GM19438 (cell line): ENCODE measurements around the gene GVQW3.

ENCODE experiments used
- ATAC-seq: cut with Tn5 transposase; IDR thresholded peaks from one replicate; pipeline ENCODE4 v1.9.1; 2021; ENCODE audit warnings: low read depth; ENCODE audit not compliant: unreplicated experiment

Gene GVQW3

DNA sequence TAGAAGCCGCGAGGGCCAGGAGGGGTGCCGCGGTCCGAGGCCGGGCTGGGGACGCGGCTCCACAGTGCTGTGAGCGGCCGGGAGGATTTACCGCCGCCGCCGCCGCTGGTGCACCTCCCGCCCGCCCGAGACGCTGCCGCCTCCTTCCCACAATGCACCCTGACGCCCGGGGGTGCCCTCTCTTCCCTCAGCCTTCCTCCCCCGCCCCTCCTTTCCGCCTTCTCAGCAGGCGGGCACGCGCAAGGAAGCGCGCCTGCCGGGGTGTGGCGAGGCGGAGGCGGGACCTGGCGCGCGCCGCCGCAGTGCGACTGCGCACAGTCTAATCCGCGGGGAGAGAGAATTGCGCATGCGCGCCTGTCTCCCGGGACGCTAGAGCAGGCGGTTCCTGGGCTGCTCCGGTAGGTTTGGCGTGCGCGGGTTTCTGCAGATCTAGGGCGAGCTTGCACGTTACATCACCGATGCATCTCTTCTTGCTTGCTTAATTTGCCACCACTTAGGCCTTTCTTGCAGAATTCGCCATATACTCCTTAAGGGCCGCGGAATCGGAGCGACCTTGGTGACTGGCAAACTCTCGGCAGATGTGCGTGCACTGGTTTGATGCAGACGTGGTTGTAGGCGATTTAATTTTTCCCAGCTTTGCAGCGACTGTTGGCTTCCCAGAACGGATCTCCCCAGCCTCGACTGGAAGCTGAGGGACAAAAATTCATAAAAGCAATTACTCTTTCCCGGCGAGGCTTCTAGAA is at the start of gene GVQW3, which contains the start of gene THAP12:
Gene GVQW3, plus strand, starts transcription at position 347 of the 743 bp plus-strand sequence. CDS start 506 bp downstream, outside the sequence.
Gene THAP12, minus strand, starts transcription at position 156 of the 743 bp plus-strand sequence. CDS start 296 bp downstream, outside the sequence.
- ATAC-seq: peak; percentile 70

DNA sequence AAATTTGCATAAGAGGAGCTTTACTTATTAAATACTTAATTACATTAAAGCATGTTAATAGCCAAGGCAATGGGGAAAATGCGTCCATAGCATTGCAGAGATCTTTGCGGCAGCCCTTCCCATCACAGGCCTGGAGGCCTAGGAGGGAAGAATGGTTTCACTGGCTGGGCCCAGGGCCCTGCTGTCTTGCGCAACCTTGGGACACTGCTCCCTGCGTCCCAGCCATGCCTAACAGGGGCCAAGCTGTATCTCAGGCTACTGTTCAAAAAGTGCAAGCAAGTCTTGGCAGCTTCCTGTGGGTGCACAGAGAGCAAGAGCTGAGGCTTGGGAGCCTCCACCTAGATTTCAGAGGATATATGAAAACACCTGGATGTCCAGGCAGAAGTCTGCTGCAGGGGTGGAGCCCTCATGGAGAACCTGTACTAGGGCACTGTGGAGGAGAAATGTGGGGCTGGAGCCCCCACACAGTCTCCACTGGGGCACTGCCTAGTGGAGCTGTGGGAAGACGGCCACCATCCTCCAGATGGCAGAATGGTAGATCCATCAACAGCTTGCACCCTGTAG is 46.2 kb upstream of the GVQW3 start:
- no peak for ATAC-seq

DNA sequence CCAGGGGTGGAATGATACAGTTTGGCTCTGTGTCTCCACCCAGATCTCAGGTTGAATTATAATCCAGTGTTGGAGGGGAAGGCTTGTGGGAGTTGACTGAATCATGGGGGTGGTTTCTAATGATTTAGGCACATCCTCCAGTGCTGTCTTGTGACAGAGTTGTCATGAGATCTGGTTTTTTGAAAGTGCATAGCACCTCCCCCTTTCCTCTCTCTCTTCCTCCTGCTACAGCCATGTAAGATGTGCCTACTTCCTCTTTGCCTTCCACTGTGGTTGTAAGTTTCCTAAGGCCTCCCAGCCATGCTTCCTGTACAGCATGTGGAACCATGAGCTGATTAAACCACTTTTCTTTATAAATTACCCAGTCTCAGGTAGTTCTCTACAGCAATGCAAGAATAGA is 45.3 kb upstream of the GVQW3 start:
- no peak for ATAC-seq

DNA sequence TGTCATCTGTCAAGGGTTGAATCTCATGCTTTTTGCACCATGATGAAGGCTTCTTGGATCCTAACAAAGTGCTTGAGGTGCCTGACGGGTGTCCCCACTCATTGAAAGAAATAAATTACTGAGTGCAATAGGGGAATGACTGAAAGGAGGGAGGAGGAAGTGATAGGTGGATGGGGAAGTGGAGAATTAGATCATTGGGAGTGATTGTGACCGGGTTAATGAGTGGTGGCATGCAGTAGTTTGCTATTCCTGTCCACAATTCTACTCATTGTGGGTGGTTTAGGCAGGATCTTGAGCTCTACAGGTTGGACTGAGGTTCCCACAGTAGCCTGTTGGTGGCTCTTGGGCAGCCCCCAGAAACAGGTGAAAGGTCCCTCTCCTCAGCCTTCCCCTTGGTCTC is 44.5 kb upstream of the GVQW3 start:
- no peak for ATAC-seq

DNA sequence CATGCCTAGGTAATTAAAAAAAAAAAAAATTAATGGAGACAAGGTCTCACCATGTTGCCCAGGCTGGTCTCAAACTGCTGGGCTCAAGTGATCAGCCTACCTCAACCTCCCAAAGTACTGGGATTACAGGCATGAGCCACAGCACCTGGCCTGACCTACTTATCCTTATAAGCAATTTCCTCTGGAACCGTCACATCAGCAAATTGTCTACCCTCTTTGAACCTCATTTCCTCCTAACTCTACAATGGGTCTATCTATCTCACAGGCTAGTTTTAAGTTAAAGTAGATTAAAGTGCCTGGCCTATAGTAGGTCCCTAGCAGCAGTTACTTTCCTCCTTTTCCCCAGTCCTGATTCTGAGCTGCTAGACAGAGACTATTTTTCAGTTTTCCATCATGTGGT is 43.7 kb upstream of the GVQW3 start:
- no peak for ATAC-seq

DNA sequence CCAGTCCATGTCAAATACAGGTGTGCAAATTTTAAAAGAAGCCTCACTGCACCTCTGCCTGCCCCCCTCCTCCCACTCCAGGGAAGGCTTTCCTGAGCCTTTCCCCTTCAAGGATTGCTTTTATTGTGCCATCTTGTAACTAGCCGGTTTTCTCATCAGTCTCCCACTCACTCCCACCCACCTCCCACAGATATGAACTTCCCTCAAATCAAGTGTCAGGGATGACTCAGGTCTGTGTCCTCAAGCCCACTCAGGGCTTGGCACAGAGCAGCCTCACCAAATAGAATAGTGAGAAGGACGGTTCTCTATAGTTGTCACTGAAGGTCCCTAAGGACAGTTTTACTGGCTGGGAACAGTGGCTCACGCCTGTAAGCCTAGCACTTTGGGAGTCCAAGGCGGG is 43.2 kb upstream of the GVQW3 start:
- ATAC-seq: no peak

DNA sequence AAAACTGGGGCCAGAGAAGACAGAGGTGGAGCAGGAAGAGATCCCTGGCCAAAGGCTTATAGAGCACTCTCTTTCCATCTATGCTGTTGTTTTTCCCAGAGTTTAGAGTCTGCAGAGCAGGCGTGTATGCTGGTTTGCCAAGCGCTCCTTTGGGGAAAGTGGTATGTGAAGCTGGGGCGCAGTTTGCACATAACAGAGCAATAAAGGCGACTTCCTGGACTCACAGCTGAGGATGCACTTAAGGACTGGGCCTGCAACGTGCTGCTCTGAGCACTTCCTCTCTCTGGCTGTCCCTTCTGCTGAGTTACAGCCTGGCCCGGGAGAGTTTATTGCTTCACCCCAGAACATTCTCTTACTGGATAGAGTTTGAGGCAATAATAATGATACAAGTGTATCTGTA is 41.9 kb upstream of the GVQW3 start:
- no peak for ATAC-seq

DNA sequence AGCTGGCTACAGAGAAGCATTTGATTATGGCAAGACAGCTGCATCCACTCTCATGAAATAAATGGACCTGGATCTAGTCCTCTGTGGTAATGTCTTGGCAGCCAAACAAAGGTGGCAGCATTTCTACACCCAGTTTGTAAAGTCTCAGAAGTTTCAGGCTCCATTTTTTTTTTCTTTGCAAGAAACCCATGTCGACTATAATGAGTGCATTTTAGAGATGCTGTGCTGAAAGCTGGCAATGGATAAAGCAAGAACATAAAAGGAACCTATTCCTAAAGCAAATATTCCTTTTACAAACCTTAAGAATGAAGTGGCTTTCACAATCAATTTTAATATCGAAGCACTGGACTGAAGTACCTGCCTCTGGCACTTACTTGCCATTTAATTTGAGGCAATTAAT is 33.7 kb upstream of the GVQW3 start:
- no peak for ATAC-seq

DNA sequence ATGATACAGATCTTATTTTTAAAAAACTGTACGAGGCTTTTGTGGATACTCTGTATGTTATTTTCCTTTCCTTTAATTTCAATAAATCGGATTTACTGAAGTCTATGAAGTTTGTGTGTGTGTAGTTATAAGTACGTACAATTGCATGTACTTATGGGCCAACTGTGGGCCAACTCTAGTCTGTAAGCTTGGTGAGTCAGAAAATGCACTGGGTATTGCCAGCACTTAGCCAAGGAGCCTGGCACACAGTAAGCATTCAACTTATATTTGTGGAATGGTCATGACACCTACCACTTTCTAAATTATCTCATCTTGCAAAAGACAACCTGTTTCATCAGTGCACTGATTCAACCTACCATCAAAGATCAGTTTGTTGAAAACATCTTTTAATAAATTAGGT is 32.8 kb upstream of the GVQW3 start:
- ATAC-seq: no peak

DNA sequence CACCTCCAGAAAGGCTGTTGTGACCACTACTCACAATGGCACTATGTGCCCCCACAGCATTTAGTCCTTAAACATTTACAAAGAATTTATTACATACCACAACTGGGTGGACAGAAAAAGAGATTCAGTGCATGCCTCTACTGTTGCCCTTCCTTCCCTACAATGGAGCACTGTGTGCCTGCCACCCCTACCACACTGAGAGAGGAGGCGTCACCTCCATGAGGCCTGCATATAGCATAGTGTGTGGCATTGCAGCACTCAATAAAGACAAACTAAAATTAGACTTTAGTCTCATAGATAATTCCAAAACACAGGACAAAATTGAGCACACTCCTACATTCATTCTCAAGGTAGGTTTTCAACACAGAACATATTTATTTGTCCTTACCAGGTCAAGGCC is 26.0 kb upstream of the GVQW3 start:
- ATAC-seq: no peak

DNA sequence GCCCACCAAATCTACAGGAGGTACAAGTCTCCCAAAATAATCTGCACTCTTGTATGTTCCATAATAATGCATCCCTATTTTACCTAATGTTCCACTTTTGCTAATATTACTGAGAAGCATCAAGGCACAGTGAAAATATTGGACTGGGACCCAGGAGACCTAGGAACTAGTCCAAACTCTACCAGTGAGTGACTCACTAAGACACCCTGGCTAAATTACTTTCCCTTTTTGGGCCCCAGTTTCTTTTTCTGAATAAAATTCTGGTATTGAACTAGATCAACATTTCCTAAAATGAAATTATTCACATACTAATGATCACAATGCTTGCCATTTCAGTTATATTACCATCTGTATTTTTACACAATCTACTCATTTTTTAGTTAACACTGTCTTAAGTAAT is 19.7 kb upstream of the GVQW3 start:
- ATAC-seq: no peak

DNA sequence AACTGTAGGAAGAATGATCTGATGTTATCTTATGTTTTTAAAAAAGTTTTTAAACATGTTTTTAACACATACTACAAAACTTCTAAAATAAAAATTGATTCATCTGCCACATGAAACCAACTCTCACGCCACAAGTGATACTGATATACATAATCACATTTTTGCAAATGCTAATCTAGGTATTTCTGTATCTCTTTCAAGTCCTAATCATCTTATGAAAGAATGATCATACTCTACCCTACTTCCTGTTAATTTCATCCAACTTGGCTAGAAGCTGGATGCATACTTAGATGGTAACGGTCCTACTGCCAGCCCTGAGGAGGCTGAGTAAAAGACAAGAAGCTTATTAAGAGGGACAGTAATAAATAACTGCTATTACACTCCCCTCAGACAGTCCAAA is 19.3 kb upstream of the GVQW3 start:
- no peak for ATAC-seq

DNA sequence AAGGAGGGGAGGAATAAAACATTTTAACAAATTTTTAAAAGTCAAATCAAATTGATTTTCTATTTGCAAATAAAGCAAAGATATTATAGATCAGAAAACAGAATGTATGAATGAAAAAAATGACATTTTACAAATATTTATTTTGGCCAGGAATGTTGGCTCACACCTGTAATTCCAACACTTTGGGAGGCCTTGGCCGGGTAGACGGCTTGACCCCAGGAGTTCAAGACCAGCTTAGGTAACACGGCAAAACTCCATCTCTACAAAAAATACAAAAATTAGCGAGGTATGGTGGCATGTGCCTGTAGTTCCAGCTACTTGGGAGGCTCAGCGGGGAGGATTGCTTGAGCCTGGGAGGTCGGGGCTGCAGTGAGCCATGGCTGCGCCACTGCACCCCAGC is 18.4 kb upstream of the GVQW3 start:
- ATAC-seq: no peak

DNA sequence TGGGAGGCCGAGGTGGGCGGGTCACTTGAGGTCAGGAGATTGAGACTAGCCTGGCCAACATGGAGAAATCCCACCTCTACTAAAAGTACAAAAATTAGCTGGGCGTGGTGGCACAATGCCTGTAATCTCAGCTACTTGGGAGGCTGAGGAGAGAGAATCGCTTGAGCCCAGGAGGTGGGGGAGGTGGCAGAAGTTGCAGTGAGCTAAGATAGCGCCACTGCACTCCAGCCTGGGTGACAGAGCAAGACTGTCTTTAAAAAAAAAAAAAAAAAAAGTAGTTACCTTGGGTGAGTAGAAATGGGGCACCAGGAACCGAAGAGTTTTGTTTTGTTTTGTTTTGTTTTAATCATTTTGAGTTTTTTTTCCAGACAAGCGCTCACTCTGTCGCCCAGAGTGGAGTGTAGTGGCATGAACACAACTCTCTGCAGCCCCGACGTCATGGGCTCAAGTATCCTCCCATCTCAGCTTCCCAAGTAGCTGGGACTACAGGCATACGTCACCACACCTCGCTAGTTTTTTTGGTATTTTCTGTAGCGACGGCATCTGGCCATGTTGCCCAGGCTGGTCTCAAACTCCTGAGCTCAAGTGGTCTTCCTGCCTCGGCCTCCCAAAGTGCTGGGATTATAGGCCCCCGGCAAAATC is 16.0 kb upstream of the GVQW3 start:
- ATAC-seq: no peak

DNA sequence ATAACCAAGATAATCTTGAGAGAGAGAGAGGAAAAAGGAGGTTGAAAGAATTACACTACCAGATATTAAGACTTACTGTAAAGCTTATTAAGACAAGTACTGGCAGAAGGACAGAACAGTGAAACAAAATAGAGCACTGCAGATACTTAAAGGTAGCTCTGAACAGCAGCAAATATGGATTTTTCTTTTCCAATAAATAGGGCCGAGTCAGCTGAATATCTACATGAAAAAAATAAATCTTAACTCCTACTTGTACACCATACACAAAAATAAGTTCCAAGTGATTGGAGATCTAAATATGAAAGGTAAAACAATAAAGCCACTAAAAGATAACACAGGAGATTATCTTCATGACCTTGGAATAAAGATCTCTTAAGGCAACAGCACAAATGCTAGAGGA is 12.6 kb upstream of the GVQW3 start:
- ATAC-seq: no peak

DNA sequence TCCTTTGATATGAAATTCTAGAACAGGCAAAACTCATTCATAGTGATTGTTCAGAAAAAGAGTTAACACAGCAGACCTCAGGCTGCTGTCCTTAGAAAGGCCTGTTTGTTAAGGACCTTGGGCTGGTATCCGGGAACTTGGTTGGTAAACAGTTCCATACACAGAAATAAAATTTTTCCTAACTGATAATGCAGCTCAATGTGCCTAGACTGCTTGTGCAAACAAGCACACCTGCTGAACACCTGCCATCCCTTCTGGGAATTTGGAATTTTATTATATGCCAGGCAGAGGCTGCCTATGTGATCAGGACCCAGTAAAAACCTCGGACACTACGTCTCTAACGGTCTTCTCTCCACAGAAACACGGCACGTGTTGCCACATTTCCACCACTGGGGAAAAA is 11.7 kb upstream of the GVQW3 start:
- no peak for ATAC-seq

DNA sequence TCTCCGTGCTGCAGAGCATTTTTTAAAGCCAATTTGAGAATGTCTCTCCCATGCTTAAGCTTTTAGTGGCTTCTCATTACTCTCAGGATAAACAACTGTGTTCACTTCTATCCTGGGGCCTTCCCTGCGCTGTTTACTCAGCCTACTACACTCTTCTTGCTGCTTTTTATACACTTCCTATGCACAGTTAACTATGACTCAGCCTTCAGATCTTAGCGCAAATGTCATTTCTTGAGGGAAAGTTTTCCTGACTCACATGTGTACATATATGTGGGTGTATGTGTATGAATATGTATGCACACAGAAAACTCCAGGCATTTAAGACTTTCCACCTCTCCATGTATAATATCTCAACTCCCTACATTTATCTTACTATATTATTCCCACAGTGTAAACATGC is 10.0 kb upstream of the GVQW3 start:
- no peak for ATAC-seq

DNA sequence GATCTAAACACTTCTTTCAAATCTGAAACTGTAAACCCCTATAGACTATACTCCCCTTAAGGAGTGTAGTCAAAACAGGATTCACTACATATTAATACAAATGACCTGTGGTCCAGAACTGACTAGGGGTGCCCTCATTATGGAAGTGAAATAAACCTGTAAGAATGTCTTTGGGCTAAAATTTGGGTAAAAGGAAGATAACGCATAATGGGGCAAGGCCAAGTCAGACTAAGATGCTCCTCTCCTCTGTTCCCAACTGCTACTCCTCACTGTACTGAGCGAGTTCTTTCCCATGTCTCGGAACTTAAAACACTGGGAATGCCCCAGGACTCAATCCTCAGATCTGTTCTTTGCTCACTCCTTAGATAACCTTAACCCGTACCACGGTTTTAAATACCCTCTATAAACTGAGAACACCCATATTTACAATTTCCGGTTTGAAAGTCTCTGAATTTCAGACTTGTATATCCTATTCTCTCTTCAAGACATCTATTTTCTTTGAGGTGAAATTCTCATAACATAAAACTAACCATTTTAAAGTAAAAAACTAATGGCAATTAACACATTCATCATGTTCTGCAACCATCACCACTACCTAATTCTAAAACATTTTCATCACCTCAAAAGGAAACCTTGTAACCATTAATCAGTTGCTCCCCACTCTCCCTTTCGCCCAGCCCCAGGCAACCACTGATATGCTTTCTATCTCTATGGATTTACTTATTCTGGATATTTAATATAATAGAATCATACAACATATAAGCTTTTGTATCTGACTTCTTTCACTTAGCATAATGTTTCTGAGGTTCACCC is 4.2 kb upstream of the GVQW3 start:
- no peak for ATAC-seq

DNA sequence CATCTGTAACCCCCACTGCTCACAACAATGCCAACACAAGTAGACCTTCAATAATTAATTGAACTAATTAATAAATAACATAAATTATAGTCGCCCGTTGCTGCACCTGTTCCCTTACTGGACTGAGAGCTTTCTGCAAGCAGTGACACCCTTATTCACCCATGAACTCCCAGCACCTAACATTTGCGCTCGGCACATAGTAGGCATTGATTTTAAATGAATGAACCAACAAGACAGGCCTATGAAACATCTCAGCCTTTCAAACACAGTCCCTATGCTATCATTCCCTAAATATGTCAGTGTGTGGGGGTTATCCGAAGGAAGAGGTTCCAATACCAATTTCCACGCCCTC is 1.3 kb upstream of the GVQW3 start:
- ATAC-seq: no peak

DNA sequence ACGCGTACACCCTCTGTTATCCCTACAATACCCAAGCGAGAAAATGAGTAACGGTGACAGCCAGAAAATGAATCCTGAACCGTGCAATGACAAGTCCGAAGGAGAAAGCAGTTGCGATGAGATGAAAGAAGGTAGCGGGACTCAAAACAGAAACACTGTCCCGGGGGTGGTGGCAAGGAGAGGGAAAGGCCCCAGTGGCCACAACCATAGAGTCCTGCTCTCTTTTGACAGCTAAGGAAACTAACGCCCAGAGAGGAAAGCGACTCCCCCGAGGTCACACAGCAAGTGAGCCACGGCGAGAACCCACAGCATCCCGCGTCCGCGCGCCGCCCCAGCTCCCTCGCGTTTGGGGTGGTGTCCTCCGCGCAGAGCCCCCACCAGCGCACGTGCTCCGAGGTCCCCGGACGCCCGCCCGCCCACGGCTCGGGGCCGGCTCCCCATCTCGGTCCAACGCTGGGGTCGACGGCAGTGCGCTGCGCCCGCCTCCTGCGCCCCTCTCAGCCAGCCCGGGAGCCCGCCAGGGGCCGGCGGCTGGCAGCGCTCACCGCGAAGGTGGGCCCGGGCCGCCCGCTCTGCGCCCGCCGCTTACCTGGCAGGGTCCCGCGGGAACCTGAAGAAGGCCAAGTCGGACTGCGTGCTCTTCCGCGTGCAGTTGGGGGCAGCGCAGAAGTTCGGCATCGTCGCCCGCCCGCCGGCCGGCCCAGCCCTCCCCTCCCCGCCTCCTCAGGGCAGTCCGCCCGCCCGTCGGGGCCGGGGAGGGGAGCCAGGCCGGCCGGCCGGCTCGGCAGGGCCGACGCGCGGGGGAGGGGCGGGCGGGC is 755 bp upstream of the GVQW3 start:
- peak; percentile 17 for ATAC-seq
